ENCODE results near the gene TMEM82.

Gene TMEM82

GRCh38 chr1:15755646-15756040 lies 13.3 kb downstream of the TMEM82 start:
- ATAC-seq (ENCODE audit: insufficient read depth, low read depth) (no peak), DNase-seq (no peak)
- no peaks in the 10 kb centered on the region for H3K79me2 ChIP-seq (ENCODE audit: insufficient read depth, low read length)

GRCh38 chr1:15756143-15757015 lies 14.1 kb downstream of the TMEM82 start:
- H3K9ac ChIP-seq (ENCODE audit: low read depth, low read length): no peak overlapping the region
- H3K4me1 ChIP-seq (ENCODE audit: insufficient read depth, low read length): no peaks in the 10 kb centered on the region
- H3K4me2 ChIP-seq (ENCODE audit: insufficient read depth, low read length): no peak overlapping the region
- ATAC-seq (ENCODE audit: insufficient read depth, low read depth): no peak
- no peaks in the 10 kb centered on the region for H3K36me3 ChIP-seq (ENCODE audit: insufficient read depth, low read length)
- no peaks in the 10 kb centered on the region for H3K27me3 ChIP-seq (ENCODE audit: insufficient read depth, low read length, poor library complexity)
- H3K4me3 ChIP-seq (ENCODE audit: low read depth in 1 of 2, low read length in 2 of 2): no peak overlapping the region
- H3K9me3 ChIP-seq (ENCODE audit: insufficient read depth, low read length, severe bottlenecking): no peaks in the 10 kb centered on the region
- no peak for DNase-seq
- H4K20me1 ChIP-seq (ENCODE audit: insufficient read depth, low read length): no peaks in the 10 kb centered on the region
- H3K79me2 ChIP-seq (ENCODE audit: insufficient read depth, low read length): no peaks in the 10 kb centered on the region
- TF ChIP-seq EZH2 (IDR thresholded peaks at IDR 0.05; ENCODE audit: borderline replicate concordance, low read depth, low read length, severe bottlenecking) (no peak), CTCF (IDR thresholded peaks at IDR 0.05; ENCODE audit: borderline replicate concordance, extremely low read depth, low read length, poor library complexity, severe bottlenecking) (no peak)
- H2AFZ ChIP-seq (ENCODE audit: low read depth, low read length): no peak overlapping the region
- no peak overlapping the region for H3K27ac ChIP-seq (ENCODE audit: low read length)

More at GRCh38 chr1:15755646-15756040, 13.3 kb downstream of the TMEM82 start:
- Histone ChIP-seq H3K4me1 (ENCODE audit: insufficient read depth, low read length) (no peaks in the 10 kb centered on the region), H3K36me3 (ENCODE audit: insufficient read depth, low read length) (no peaks in the 10 kb centered on the region), H3K9me3 (ENCODE audit: insufficient read depth, low read length, severe bottlenecking) (no peaks in the 10 kb centered on the region), H2AFZ (ENCODE audit: low read depth, low read length) (no peak overlapping the region), H3K27me3 (ENCODE audit: insufficient read depth, low read length, poor library complexity) (no peaks in the 10 kb centered on the region), H3K4me2 (ENCODE audit: insufficient read depth, low read length) (no peak overlapping the region), H3K9ac (ENCODE audit: low read depth, low read length) (no peak overlapping the region), H4K20me1 (ENCODE audit: insufficient read depth, low read length) (no peaks in the 10 kb centered on the region), H3K4me3 (ENCODE audit: low read depth in 1 of 2, low read length in 2 of 2) (no peak overlapping the region), H3K27ac (ENCODE audit: low read length) (no peak overlapping the region)
- TF ChIP-seq CTCF (IDR thresholded peaks at IDR 0.05; ENCODE audit: borderline replicate concordance, extremely low read depth, low read length, poor library complexity, severe bottlenecking) (no peak), EZH2 (IDR thresholded peaks at IDR 0.05; ENCODE audit: borderline replicate concordance, low read depth, low read length, severe bottlenecking) (no peak)

GRCh38 chr1:15757016-15757543 lies 14.8 kb downstream of the TMEM82 start:
- no peak overlapping the region for H3K4me3 ChIP-seq (ENCODE audit: low read depth in 1 of 2, low read length in 2 of 2)
- DNase-seq (no peak), ATAC-seq (ENCODE audit: insufficient read depth, low read depth) (no peak)
- H4K20me1 ChIP-seq (ENCODE audit: insufficient read depth, low read length): no peaks in the 10 kb centered on the region
- TF ChIP-seq EZH2 (IDR thresholded peaks at IDR 0.05; ENCODE audit: borderline replicate concordance, low read depth, low read length, severe bottlenecking) (no peak), CTCF (IDR thresholded peaks at IDR 0.05; ENCODE audit: borderline replicate concordance, extremely low read depth, low read length, poor library complexity, severe bottlenecking) (no peak)
- H3K27me3 ChIP-seq (ENCODE audit: insufficient read depth, low read length, poor library complexity): no peaks in the 10 kb centered on the region
- no peak overlapping the region for H2AFZ ChIP-seq (ENCODE audit: low read depth, low read length)
- H3K27ac ChIP-seq (ENCODE audit: low read length): no peak overlapping the region
- no peaks in the 10 kb centered on the region for H3K36me3 ChIP-seq (ENCODE audit: insufficient read depth, low read length)
- no peaks in the 10 kb centered on the region for H3K9me3 ChIP-seq (ENCODE audit: insufficient read depth, low read length, severe bottlenecking)
- H3K4me2 ChIP-seq (ENCODE audit: insufficient read depth, low read length): no peak overlapping the region
- no peaks in the 10 kb centered on the region for H3K4me1 ChIP-seq (ENCODE audit: insufficient read depth, low read length)
- H3K79me2 ChIP-seq (ENCODE audit: insufficient read depth, low read length): no peaks in the 10 kb centered on the region
- no peak overlapping the region for H3K9ac ChIP-seq (ENCODE audit: low read depth, low read length)

Measured in DND-41 (cell line).